GM23338 (cell line): ENCODE results near the gene CHN2.

Source experiments
- EZH2 ChIP-seq: fragments of 200-600 bp; sonication (generic); IDR thresholded peaks from one replicate; pipeline ENCODE4 v1.8.0; 2017; ENCODE audit warnings: antibody characterized with exemption, mild to moderate bottlenecking, low read depth; ENCODE audit not compliant: unreplicated experiment
- EZH2phosphoT487 ChIP-seq: fragments of 200-600 bp; sonication (generic); IDR thresholded peaks from one replicate; pipeline ENCODE4 v1.8.1; 2018; ENCODE audit warnings: antibody characterized with exemption; ENCODE audit not compliant: unreplicated experiment
- JUNB ChIP-seq: IDR thresholded peaks from one replicate; pipeline ENCODE4 v1.6.1; 2016; ENCODE audit warnings: antibody characterized with exemption; ENCODE audit not compliant: unreplicated experiment
- POLR2AphosphoS5 ChIP-seq: IDR thresholded peaks from 2 replicates; pipeline ENCODE4 v1.6.1; 2016; ENCODE audit warnings: antibody characterized with exemption, low read depth
- REST ChIP-seq: IDR thresholded peaks from one replicate; pipeline ENCODE4 v1.6.1; 2018; ENCODE audit warnings: antibody characterized with exemption; ENCODE audit not compliant: unreplicated experiment
- TF ChIP-seq, protein P1 (sequence below), 2 experiments: fragments of 200-600 bp in 1 of 2; sonication (generic) in 1 of 2; conservative IDR thresholded peaks; 2 replicates each; pipeline versions ENCODE4 v1.5.1 to v1.6.1; 2016 to 2017; ENCODE audit warnings: antibody characterized with exemption in 2 of 2, low read depth in 2 of 2, mild to moderate bottlenecking in 2 of 2, moderate library complexity in 1 of 2

DNA sequence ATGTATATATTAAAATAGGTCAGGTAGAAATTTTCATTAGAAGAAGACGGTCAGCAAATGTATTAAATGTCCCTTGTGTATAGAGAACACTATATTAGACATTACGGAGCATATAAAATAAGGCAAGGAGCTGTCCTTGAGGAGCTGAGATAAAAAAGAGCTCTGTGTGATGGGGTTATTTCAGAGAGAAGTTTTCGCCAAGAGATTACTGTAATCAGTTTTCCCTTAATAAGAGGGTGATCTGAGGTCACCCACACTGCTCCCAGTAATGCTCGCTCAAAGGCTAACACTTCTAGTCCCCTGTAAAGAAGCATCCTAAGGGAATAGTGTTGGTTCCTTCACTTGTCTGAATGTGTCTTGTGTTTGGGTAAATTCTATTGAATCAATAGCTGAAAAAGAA is 282.3 kb downstream of the CHN2 start:
- TF ChIP-seq, protein P1, sequence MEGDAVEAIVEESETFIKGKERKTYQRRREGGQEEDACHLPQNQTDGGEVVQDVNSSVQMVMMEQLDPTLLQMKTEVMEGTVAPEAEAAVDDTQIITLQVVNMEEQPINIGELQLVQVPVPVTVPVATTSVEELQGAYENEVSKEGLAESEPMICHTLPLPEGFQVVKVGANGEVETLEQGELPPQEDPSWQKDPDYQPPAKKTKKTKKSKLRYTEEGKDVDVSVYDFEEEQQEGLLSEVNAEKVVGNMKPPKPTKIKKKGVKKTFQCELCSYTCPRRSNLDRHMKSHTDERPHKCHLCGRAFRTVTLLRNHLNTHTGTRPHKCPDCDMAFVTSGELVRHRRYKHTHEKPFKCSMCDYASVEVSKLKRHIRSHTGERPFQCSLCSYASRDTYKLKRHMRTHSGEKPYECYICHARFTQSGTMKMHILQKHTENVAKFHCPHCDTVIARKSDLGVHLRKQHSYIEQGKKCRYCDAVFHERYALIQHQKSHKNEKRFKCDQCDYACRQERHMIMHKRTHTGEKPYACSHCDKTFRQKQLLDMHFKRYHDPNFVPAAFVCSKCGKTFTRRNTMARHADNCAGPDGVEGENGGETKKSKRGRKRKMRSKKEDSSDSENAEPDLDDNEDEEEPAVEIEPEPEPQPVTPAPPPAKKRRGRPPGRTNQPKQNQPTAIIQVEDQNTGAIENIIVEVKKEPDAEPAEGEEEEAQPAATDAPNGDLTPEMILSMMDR (conservative IDR thresholded peaks at IDR 0.05; ENCODE audit: low read depth in 2 of 2), result no peak
- TF ChIP-seq POLR2AphosphoS5 (no peak), JUNB (no peak), EZH2phosphoT487 (no peak), REST (no peak), EZH2 (no peak)
